HG03095 (cell line): ENCODE measurements around the gene VEGFC.

Source experiments
- ATAC-seq: cut with Tn5 transposase; IDR thresholded peaks from one replicate; pipeline ENCODE4 v1.9.1; 2021; ENCODE audit warnings: moderate library complexity; ENCODE audit not compliant: unreplicated experiment

VEGFC gene

GRCh38 chr4:176708771-176709311, 83.9 kb downstream of the VEGFC start:
- ATAC-seq = no peak

- no peak for ATAC-seq
These were observed 102.0 kb downstream of the VEGFC start for GRCh38 chr4:176690716-176691115.

GRCh38 chr4:176680668-176681180, 112.0 kb downstream of the VEGFC start:
- ATAC-seq = no peak

GRCh38 chr4:176676901-176677300, 115.8 kb downstream of the VEGFC start:
- ATAC-seq = no peak

GRCh38 chr4:176675810-176676209, 116.9 kb downstream of the VEGFC start:
- no peak for ATAC-seq

- no peak for ATAC-seq
These were observed 121.2 kb downstream of the VEGFC start for GRCh38 chr4:176671532-176671931.

- ATAC-seq = no peak
These were observed 124.4 kb downstream of the VEGFC start for GRCh38 chr4:176668324-176668723.

GRCh38 chr4:176664964-176665363, 127.8 kb downstream of the VEGFC start:
- no peak for ATAC-seq

GRCh38 chr4:176660561-176660960, 132.2 kb downstream of the VEGFC start:
- ATAC-seq = no peak

- no peak for ATAC-seq
These were observed 136.6 kb downstream of the VEGFC start for GRCh38 chr4:176656108-176656507.

GRCh38 chr4:176654565-176655216, 138.0 kb downstream of the VEGFC start:
- ATAC-seq = no peak

- ATAC-seq = no peak
These were observed 139.1 kb downstream of the VEGFC start for GRCh38 chr4:176653401-176654220.

GRCh38 chr4:176646311-176646710, 146.4 kb downstream of the VEGFC start:
- ATAC-seq = no peak

GRCh38 chr4:176645246-176645960, 147.3 kb downstream of the VEGFC start:
- ATAC-seq = no peak

- no peak for ATAC-seq
These were observed 150.2 kb downstream of the VEGFC start for GRCh38 chr4:176642472-176642871.

GRCh38 chr4:176641237-176641636, 151.5 kb downstream of the VEGFC start:
- no peak for ATAC-seq

GRCh38 chr4:176638992-176639391, 153.7 kb downstream of the VEGFC start:
- ATAC-seq = no peak

GRCh38 chr4:176636292-176636691, 156.4 kb downstream of the VEGFC start:
- ATAC-seq = no peak

- ATAC-seq = no peak
These were observed 157.1 kb downstream of the VEGFC start for GRCh38 chr4:176635372-176636261.
